ENCODE results near the gene FAM210B.
"Not testable (repeated sequence)": the region's sequence is repeated elsewhere in the genome, so short reads cannot be mapped to it uniquely, and the experiment has no call there.

Gene FAM210B

DNA sequence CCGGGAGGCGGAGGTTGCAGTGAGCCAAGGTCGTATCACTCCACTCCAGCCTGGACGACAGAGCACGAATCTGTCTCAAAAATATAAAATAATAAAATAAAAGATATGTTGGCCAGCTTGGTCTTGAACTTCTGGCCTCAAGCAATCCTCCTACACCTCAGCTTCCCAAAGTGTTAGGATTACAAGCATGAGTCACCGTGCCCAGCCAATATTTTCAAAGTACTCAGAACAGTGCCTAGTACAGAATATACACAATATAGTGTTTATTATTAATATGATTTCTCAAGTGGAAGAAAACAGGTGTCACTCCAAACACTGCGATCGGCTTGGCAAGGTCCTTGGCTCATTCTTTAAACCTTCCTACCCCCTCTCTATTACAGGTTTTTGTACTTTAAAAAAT, 3.1 kb downstream of the FAM210B start:
- no peak for DNase-seq

DNA sequence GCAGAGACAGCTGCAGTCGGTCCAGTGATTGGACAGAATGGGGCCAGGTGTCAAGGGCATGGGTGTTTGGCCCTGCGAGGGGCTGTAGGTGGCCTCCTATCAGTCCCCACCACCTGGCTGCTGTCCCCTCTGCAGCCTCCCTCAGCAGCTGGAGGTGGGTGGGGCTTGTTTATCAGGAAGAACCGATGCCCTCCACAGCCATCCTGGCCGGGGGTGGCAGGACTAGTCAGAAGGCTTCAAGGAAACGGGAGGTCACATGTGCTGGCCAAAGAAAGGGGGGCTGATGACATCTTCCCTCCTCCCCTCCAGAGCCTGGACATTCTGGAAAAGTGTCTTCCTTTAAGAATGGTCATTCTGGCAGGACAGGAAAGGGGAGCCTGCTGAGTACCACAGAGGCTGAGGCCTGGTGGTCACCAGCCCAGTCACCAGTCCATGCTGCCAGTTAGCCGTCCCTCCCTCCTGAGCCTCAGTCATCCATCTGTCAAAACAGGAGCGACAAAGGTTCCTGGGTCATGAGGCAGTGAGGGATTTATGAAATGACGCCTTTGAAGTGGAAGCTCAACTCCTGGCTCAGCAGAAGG, 4.1 kb downstream of the FAM210B start:
- DNase-seq: no peak

DNA sequence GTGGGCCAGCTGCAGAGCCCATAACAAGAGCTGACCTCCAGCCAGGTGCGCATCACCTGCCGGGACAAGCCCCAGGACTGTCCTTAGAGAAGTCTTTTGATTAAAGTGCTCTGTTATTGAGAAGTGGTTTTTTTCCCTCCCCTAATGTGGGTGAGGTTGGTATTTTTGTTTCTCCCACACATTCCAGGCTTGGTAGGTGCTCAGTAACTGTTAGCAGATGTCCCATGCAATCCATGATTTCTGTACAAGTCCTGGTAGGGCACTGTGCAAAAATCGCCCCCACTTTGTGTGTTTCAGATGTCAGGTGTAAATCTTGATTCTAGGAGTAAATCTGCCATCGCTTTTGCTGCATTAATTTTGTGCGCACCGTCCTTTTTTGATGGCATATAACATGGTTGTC, 4.7 kb downstream of the FAM210B start:
- no peak for DNase-seq

DNA sequence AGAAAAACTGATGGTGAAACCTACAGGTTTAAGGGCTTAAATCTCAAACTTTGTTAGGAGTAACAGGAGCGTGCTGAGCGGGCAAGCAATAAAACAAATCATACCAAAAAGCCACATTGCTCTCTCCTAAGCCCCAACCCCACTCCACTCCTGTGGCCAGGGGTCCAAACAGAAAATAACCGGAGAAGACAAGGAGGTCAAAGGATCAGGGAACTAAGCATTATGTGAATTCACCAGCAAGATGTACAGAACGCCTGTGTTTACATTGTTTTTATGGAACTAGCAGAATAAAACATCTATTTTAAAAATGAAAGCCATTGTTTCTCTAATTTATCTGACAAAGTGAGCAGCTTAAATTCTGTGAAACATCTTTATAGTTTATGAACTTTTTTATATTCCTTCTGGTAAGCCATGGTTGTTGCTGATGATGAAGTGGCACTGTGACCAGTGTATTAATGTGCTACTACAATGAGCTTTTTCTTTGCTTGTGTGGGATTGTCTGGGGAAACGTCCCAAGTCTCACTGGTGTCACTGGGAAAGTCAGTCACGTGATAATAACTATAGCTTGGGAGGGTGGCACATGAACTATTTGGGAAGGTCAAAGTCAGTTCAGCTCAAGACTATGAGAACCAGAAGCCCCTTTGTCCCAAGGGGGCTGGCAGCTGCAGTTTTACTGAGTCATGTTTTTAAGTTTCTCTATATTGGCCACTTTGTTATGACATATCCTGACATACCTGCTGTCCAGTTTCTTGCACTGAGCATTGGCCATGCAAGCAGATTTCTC, 9.8 kb downstream of the FAM210B start:
- no peak for DNase-seq

DNA sequence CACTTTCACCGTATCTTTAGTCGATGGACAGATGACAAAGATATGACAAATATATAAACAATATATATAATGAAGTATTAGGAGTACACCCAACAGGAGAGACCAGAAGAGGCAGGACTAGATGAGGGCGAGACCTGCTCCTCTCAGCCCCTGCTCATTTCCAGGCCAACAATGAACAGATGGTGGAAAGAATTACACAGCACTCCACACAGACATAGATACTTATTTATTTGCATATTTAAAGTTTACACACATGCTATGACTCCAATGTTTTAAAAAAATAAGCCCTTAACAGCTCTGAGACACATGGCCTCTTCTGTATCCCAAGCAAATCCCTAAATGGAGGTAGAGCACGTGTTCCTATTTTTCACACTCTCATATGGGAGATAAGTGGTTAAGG, 10.4 kb downstream of the FAM210B start:
- no peak for DNase-seq

DNA sequence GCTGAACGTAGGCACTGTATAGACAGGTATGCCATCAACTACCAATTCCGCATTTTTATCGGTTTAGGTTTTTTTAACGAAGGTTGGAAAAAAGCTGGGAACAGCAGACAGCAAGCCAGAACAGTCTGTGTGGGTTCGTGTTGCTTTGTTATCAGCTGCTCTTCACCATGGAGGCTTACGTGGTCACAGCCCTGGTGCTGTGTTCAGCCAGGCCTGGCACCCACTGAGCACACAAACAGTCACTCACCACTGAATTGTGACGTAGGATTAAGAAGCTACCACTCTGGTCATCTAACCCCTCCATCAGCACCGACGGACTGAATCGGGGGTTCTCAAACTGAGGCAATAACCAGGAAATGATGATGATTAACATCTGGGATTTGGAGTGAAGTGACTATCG, 13.2 kb downstream of the FAM210B start:
- DNase-seq: no peak

DNA sequence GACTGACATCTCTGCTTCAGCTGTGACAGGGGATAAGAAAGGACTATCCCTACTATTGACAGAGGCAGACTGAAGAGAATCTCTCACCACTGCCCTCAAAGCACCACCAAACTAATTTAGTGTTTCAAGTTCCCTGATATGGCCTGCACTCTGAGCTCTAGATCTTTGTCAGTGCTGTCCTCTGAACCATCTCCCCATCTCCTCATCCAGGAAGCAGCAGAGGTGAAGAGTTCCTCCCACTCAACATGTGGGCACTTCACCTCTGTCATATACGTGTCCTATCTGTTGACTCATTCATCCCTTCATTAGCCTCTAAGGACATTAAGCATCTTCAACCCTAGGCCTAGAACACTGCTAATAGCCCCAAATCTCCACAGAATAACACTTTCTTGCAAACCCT, 14.1 kb downstream of the FAM210B start:
- no peak for DNase-seq

DNA sequence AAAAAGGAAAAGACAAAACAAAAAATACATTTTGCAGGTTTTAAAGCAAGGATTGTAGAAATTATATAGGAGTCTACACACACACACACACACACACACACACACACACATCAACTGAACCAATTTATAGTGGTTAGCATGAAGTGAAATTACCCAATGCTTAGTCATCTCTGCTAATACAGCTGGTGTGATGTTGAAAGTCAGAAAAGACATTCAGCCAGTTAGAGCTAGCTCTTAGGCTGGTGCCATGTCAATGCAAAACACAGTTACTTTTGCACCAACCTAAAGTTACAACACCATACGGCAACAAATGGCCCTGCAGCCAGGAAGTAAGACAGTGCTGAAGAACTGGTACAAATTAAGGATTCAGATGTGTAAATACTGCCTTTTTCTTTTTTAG, 15.2 kb downstream of the FAM210B start:
- no peak for DNase-seq

DNA sequence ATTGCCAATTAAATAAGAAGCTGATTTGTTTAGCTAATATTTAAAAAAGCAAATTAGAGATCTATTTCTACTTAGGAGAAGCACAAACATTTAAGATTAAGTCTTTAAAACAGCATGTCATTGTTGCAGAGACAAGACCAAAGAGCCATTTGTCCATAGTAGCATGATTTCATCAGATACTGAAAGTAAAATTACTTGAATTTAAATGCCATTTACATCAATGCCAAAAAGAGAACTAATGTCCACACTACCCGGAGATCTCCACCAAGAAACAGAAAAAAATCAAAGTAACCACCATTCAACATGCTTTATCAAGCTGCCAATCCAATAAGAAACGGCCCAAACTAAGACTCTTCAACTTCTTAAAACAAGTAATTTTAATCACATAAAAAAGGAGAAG, 17.6 kb downstream of the FAM210B start:
- no peak for DNase-seq

DNA sequence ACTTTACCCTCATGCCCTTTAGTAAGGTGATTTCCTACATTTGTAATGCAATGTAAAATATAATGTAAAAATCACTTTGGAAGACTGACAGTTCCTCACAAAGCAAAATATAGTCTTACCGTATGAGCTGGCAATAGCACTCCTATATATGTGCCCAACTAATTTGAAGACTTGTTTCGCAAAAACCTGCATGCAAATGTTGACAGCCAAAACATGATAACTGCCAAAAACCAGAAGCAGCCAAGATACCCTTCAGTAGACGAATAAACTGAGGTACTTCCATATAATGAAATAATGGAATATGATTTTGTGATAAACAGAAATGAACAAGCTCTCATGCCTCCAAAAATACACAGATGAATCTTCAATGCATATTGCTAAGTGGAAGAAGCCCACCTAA, 19.6 kb downstream of the FAM210B start:
- no peak for DNase-seq

DNA sequence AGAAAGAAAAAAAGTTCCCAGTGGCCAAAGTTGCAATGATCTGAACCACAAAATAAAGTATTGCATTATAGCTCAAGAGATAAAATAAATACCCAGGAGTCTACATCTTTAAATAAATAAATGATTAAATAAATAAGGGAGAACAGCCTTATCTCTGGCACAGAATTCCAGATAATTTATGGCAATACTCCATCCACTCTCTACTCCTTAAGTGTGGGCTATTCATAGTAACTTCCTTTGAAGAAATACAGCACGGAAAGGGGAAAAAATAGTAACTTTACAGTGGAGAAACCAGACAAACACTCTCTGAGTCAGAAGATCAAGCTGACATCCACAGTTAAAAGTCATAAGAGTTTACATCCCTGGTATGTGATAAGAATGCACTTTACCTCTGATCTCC, 21.6 kb downstream of the FAM210B start:
- no peak for DNase-seq

DNA sequence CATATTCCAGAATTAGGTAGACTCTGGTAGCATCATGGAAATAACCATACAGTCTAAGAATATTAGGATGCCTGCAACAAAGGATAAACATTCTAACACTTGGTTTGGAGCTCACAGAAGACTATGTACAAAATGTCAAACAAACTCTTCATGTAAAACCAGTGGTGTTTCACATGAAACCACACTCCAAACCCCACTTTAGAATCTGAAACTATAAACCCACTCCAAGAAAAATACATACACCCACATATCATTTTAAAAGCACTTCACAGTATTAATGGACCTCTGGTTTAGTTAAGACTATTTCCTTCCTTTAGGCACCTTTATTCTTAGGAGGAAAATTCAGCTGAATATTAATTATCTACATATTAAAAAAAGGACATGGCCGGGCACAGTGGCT, 22.7 kb downstream of the FAM210B start:
- DNase-seq: no peak

DNA sequence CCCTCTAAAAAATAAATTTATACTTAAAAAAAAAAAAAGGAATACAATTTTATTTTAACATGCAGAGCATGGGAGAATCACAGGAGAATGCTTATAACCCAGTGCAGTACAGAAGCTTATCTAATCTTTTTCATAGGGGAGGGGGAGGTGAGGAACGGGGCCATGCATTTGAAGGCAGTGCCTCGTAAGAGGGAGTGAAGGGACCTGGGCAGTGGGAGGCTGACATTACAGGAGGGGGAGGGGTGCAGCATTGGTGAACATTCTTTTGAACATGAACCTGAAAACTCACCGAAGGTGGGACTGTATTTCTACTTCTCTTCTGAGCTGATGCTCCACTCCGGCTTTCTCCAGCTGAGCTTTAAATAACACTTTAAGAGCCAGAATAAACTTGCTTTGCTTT, 23.9 kb downstream of the FAM210B start:
- DNase-seq: no peak

DNA sequence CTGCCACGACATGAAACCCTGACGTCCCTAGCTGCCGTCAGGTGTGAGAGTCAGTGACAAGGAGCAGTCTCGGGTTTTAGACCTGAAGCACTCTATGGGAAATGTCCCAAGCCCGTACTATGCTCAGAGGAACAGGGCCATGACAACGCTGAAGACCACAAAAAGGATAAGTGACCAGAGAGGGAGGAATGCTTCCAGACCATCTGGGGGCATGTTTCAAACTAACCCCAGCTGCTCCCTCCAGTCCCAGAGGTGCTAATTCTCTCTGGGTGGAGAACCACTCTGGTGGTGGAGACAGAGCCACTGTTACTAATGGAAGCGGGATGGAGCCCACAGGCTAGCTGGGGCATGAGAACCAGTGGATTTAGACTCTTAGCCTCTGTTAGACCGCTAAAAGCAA, 24.6 kb downstream of the FAM210B start:
- no peak for DNase-seq

DNA sequence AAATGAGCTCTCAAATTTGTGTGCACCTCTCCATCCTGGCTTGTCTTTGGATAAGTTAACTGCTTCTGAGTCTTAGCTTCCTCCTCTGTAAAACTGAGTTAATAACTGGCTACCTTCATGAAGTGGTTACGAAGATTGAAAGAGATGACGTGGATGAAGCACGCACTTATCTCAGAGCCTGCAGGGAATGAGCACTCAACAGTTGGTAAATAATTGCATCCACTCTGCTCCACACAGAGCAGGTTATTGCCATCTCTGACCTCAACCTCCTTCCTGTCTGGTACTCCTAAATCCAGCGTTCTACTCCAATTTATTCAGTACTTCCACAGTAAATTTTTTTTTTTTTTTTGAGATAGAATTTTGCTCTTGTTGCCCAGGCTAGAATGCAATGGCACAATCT, 26.4 kb downstream of the FAM210B start:
- DNase-seq: no peak

DNA sequence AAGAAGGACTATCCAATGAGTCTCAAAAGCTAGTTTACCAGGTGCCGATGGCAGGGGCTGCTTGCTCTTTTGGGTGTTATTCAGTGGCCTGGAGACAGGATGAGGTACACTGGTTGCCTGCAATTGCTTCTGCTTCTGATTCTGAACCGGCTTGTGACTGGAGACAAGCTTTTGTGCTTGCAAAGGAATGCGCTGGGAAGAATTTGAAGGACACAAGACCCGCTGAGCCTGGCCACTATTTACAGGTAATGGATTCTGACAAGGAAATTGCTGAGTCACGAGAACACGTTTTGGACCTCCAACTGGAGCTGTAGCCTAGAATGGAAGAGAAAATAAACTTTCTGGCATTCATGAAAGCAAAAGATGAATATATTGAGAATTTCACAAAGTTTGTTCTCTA, 27.4 kb downstream of the FAM210B start:
- no peak for DNase-seq

DNA sequence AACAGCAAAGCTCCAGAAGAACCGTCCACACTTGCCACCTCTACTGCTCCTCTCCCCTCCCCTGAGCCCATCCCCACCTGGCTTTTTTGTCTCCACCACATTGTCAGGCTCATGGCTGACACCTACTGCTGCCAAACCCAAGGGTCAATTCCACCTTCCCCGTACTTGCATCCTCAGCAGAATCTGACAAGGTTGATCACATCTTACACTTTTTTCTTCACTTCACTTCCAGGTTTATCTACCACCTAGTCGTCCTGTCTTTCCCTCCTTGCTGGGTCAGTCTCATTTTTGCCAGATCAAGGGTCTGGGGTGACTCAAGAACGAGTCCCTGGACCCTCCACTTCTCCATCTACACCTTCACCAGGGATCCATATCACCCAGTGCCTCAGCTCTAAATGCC, 30.1 kb downstream of the FAM210B start:
- no peak for DNase-seq

DNA sequence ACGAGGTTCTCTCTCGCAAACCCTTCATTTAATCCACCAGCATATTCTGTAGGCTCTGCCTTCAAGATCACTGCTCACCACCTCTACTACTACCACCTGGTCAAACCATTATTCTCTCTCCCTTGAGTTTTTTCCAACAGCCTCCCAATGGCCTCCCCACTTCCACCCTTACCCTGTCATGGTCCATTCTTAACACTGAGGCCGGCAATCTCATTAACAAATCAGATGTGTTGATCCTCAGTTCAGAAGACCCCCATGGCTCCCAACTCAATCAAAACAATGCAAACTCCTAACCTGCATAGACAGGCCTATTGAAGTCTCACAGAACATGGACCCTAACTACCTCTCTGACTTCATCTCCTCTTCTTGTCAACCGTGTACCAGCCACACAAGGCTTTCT, 31.0 kb downstream of the FAM210B start:
- DNase-seq: no peak

DNA sequence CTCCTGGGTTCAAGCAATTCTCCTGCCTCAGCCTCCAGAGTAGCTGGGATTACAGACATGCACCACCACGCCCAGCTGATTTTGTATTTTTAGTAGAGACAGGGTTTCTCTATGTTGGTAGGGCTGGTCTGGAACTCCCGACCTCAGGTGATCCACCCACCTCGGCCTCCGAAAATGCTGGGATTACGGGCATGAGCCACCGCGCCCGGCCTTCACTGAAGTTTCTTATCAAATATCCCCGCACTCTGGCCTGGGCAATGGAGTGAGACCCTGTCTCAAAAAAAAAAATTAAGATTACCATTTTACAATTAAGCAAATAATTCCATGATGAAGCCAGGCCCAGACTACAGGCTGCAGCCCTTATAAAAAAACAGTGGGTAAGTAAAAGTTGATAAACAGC, 31.6 kb downstream of the FAM210B start:
- DNase-seq: not testable (repeated sequence)

DNA sequence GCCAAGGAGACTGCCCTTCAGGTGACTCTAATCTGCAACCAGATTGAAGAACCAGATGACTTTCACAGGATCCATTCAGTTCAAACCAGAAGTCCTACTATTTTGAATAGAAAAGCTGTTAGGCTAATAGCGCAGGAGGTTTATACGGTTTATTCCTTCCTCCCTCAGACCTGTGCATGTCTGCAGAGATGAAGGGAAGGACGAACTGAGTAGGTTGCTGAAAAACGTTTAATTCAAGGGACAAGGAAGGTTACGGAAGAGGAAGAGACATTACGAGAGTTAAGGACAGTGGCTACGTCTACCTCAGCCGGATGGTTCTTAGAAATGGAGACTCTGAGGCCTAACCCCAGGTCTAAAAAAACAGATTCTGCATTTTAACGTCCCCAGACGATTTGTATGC, 32.3 kb downstream of the FAM210B start:
- no peak for DNase-seq

DNA sequence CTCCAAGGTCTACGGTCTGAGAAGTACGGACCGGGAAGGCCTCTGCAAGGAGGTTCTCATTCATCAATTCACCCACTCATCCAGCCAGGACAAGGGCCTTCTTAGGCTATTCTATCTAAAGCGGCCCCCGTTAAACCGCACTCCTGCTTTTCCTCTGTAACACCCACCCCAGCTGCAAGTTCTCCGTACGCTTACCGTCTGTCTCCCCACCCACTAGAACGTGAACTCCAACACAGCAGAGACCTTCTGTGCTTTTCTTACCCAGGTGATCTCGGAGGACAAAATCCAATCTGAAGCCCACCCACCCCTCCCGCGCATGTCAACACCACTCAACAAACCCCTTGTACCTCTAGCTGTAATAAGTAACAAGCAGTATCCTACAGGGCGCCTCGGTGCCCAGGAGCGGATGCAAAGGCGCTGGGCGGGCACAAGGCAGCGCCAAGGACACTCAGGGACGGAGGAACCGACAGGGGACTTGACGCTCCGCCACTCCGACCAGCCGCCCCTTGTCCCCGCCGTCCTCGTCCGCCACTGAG, 32.9 kb downstream of the FAM210B start:
- DNase-seq: no peak

DNA sequence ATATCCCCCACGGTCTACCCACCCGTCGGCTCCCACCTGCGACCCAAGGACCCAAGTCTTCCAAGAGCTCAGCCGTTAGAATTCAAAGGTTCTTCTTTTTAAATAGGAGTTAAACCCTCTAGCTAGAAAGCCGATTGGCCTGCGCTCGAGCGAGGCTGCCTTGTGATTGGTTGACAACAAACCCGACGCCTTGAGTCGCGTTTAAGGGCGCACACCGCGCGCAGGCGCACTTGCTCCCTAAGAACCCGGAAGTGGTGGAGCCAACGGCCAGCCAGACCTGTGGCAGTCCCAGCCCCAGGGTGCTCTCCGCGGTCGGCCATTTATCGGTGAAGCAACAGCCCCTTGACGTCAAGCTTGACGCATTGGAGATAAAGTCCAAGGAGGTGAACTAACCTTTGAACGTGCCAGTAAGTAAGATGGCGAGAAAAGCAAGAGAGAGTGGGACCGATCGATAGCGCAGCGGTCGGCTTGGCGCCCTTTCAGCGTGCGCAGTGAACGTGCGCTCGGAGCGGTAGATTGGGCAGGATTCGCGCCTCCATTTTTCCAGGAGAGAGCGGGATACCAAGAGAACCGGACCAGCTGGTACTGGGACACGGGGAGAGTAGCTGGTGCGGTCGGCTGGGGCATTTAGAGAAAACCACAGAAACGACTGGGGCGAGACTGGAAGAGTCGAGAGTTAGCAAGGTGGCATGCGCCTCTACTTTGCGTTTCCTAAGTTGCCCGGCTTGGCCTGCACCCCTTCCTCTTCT, 33.5 kb downstream of the FAM210B start, which contains the start of the genes AURKA and CSTF1:
AURKA (minus strand) TSS at position 84 of the 749 bp plus-strand sequence. CDS start 4,018 bp downstream, outside the sequence.
CSTF1 (plus strand) TSS at position 514 of the 749 bp plus-strand sequence. CDS start 2,908 bp downstream, outside the sequence.
- DNase-seq: peak; percentile 97

DNA sequence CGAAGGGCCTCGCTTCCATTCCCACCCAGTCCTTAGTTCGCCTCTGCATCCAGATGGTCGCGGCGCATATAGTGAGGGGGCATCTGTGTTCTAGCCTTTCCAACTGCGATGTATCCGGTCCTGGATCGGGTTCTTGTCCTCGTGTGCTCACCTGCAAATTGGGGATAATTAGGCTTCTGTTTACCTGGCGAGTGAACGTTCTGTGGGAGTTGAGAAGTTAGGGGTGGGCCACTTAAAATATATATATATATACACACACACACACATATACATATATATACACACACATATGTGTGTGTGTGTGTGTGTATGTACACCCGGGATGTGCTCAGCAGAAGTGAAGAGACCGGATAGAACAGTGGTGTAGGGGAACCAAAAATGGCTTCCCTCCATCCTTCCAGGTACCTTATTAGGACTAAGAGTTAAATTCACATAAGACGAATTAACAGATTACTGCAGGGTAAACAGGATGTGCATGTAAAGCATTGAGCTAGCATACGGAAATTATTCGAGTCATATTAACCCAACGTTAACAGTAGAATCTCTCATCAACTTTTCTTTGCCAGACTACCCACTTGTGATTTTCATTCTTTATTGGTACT, 34.2 kb downstream of the FAM210B start:
- no peak for DNase-seq

Data from NCI-H2029 (cell line).